Loucy (cell line): ENCODE measurements around the gene NCAM1.

Source experiments
- H2AFZ ChIP-seq: fragments of 200-600 bp; sonication (generic); 2 replicates; pipeline ENCODE4 v1.6.0; 2016; ENCODE audit warnings: antibody characterized with exemption, mild to moderate bottlenecking, low read length, moderate library complexity
- H3F3A ChIP-seq: fragments of 200-600 bp; 2 replicates; pipeline ENCODE4 v1.6.0; 2016; ENCODE audit warnings: antibody characterized with exemption, low read depth, mild to moderate bottlenecking
- H3K27me3 ChIP-seq: fragments of 200-600 bp; sonication (generic); 2 replicates; pipeline ENCODE4 v1.6.1; 2014; ENCODE audit warnings: low read length, mild to moderate bottlenecking; ENCODE audit not compliant: insufficient read depth, poor library complexity, severe bottlenecking
- H3K36me3 ChIP-seq: fragments of 200-600 bp; sonication (generic); 2 replicates; pipeline ENCODE4 v1.6.1; 2016; ENCODE audit warnings: low read length; ENCODE audit not compliant: insufficient read depth
- H3K4me1 ChIP-seq: fragments of 200-600 bp; sonication (generic); 2 replicates; pipeline ENCODE4 v1.5.1; 2014; ENCODE audit warnings: low read length, mild to moderate bottlenecking; ENCODE audit not compliant: insufficient read depth, poor library complexity, severe bottlenecking
- H3K4me2 ChIP-seq: fragments of 200-600 bp; sonication (generic); 2 replicates; pipeline ENCODE4 v1.6.0; 2014; ENCODE audit warnings: antibody characterized with exemption, low read length, low read depth, mild to moderate bottlenecking; ENCODE audit not compliant: poor library complexity, severe bottlenecking
- H3K4me3 ChIP-seq: fragments of 200-600 bp; sonication (generic); 2 replicates; pipeline ENCODE4 v1.5.1; 2014; ENCODE audit warnings: low read length, mild to moderate bottlenecking, mixed read lengths; ENCODE audit not compliant: poor library complexity, severe bottlenecking
- H3K79me2 ChIP-seq: fragments of 200-600 bp; sonication (generic); 2 replicates; pipeline ENCODE4 v1.6.1; 2014; ENCODE audit warnings: low read length; ENCODE audit not compliant: insufficient read depth
- H3K9ac ChIP-seq: fragments of 200-600 bp; sonication (generic); 2 replicates; pipeline ENCODE4 v1.6.0; 2014; ENCODE audit warnings: mild to moderate bottlenecking, low read depth, low read length, moderate library complexity; ENCODE audit not compliant: poor library complexity, severe bottlenecking
- H3K9me2 ChIP-seq: fragments of 200-600 bp; sonication (generic); replicated peaks from 2 replicates; pipeline ENCODE4 v1.6.1; 2016; ENCODE audit warnings: low read depth, low read length, mixed read lengths
- H3K9me3 ChIP-seq: fragments of 200-600 bp; sonication (generic); 2 replicates; pipeline ENCODE4 v1.6.1; 2014; ENCODE audit warnings: mild to moderate bottlenecking, antibody characterized with exemption, low read length, low read depth; ENCODE audit not compliant: insufficient read depth
- H4K20me1 ChIP-seq: fragments of 200-600 bp; sonication (generic); 2 replicates; pipeline ENCODE4 v1.6.0; 2014; ENCODE audit warnings: antibody characterized with exemption, low read length, mild to moderate bottlenecking; ENCODE audit not compliant: insufficient read depth, poor library complexity, severe bottlenecking
- CTCF ChIP-seq: fragments of 200-600 bp; sonication (generic); conservative IDR thresholded peaks from 2 replicates; pipeline ENCODE4 v1.5.1; 2014; ENCODE audit warnings: mild to moderate bottlenecking, antibody characterized with exemption, low read length
- EZH2phosphoT487 ChIP-seq: fragments of 200-600 bp; IDR thresholded peaks from 2 replicates; pipeline ENCODE4 v1.6.1; 2018; ENCODE audit warnings: antibody characterized with exemption, mild to moderate bottlenecking, moderate library complexity, borderline replicate concordance

Gene NCAM1

GRCh38 chr11:112975051-112975450, 13.8 kb downstream of the NCAM1 start:
- H3K36me3 ChIP-seq: no peaks in the 10 kb centered on the region
- H3K9me2 ChIP-seq: no peaks in the 10 kb centered on the region
- H3K4me1 ChIP-seq: no peaks in the 10 kb centered on the region
- H3K4me2 ChIP-seq: no peak overlapping the region
- H3K9me3 ChIP-seq: no peaks in the 10 kb centered on the region
- no peaks in the 10 kb centered on the region for H4K20me1 ChIP-seq
- no peaks in the 10 kb centered on the region for H3K27me3 ChIP-seq
- TF ChIP-seq EZH2phosphoT487 (no peak), CTCF (no peak)
- no peak overlapping the region for H2AFZ ChIP-seq
- no peak overlapping the region for H3K9ac ChIP-seq
- no peaks in the 10 kb centered on the region for H3F3A ChIP-seq
- no peaks in the 10 kb centered on the region for H3K79me2 ChIP-seq
- H3K4me3 ChIP-seq: no peak overlapping the region

GRCh38 chr11:112975493-112975892, 14.3 kb downstream of the NCAM1 start:
- no peak overlapping the region for H3K4me3 ChIP-seq
- H3K4me1 ChIP-seq: no peaks in the 10 kb centered on the region
- no peaks in the 10 kb centered on the region for H3K9me3 ChIP-seq
- no peaks in the 10 kb centered on the region for H3K9me2 ChIP-seq
- no peaks in the 10 kb centered on the region for H3K79me2 ChIP-seq
- no peak overlapping the region for H2AFZ ChIP-seq
- H3K36me3 ChIP-seq: no peaks in the 10 kb centered on the region
- TF ChIP-seq EZH2phosphoT487 (no peak), CTCF (no peak)
- H3K9ac ChIP-seq: no peak overlapping the region
- no peak overlapping the region for H3K4me2 ChIP-seq
- no peaks in the 10 kb centered on the region for H3F3A ChIP-seq
- no peaks in the 10 kb centered on the region for H3K27me3 ChIP-seq
- H4K20me1 ChIP-seq: no peaks in the 10 kb centered on the region

- Histone ChIP-seq H3K9me3 (no peaks in the 10 kb centered on the region), H3K4me1 (no peaks in the 10 kb centered on the region), H3K36me3 (no peaks in the 10 kb centered on the region), H3F3A (no peaks in the 10 kb centered on the region), H3K27me3 (no peaks in the 10 kb centered on the region), H3K4me2 (no peak overlapping the region), H3K9ac (no peak overlapping the region), H4K20me1 (no peaks in the 10 kb centered on the region), H3K4me3 (no peak overlapping the region), H3K9me2 (no peaks in the 10 kb centered on the region), H2AFZ (no peak overlapping the region), H3K79me2 (no peaks in the 10 kb centered on the region)
- no peak for TF ChIP-seq EZH2phosphoT487
- TF ChIP-seq CTCF: no peak
Measured at GRCh38 chr11:112977755-112978154, 16.5 kb downstream of the NCAM1 start.
